Thyroid gland (tissue), 4 donors: Measurements from ENCODE around the gene ZYG11B.

Experiments
- POLR2A ChIP-seq, 2 donors: fragments of 450-650 bp; IDR thresholded peaks; one replicate each; pipeline ENCODE4 v1.6.1; 2017; ENCODE audit warnings: antibody characterized with exemption in 2 of 2, mild to moderate bottlenecking in 2 of 2, moderate library complexity in 1 of 2
- TF ChIP-seq, protein P1 (sequence below), 6 experiments: fragments of 200-600 bp in 3 of 6; fragments of 450-650 bp in 3 of 6; sonication (generic) in 3 of 6; IDR thresholded peaks; one replicate each; pipeline ENCODE4 v1.5.1; 2016 to 2019; ENCODE audit warnings: antibody characterized with exemption in 6 of 6, mild to moderate bottlenecking in 2 of 6, inconsistent platforms in 1 of 6, moderate library complexity in 1 of 6

DNA sequence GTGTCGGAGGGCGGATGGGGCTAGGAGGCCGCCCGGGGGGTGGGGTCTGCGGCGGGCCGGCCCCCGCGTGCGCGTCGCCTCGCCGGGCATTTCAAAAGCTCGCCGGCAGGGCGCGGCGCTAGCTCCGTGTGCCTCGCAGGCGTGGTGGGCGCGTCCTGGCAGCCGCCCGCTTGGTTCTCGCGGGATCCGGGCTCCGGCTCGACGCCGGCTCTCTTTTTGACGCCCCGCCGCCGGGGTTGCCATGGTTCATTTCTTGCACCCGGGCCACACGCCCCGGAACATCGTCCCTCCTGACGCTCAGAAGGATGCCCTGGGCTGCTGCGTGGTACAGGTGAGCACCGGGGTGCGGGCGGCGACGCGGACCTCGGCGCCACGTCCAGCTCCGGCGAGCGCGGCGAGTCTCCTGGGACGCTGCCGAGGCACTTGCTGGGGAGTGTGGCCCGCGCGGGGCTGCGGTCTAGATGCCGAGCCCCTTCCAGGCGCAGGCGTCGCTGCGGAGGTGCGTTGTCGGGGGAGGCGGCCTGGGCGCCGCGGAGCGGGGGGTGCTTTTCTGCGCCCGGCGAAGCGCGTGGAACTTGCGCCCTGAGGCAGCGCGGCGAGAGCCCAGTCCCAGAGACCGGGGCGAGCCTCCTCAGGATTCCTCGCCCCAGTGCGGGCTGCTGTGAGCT lies 116.5 kb downstream of the ZYG11B start, which contains the start of gene ZYG11A:
- TF ChIP-seq, protein P1, sequence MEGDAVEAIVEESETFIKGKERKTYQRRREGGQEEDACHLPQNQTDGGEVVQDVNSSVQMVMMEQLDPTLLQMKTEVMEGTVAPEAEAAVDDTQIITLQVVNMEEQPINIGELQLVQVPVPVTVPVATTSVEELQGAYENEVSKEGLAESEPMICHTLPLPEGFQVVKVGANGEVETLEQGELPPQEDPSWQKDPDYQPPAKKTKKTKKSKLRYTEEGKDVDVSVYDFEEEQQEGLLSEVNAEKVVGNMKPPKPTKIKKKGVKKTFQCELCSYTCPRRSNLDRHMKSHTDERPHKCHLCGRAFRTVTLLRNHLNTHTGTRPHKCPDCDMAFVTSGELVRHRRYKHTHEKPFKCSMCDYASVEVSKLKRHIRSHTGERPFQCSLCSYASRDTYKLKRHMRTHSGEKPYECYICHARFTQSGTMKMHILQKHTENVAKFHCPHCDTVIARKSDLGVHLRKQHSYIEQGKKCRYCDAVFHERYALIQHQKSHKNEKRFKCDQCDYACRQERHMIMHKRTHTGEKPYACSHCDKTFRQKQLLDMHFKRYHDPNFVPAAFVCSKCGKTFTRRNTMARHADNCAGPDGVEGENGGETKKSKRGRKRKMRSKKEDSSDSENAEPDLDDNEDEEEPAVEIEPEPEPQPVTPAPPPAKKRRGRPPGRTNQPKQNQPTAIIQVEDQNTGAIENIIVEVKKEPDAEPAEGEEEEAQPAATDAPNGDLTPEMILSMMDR (IDR thresholded peaks at IDR 0.05) = peak in 4 of 6 experiments; percentile 31 to 62 (median 52)
- peak in 1 of 2 donors; percentile 64 for TF ChIP-seq POLR2A (IDR thresholded peaks at IDR 0.05)
